ENCODE measurements around the gene ARHGAP15. TPM values are rescaled to one million over a fixed set of nuclear protein-coding genes. Genes with fewer than 3 reads are reported as not detected.

The ARHGAP15 gene
- total and polyA plus RNA-seq, 2 experiments from 2014 or later, result 0.26 TPM; not detected in 1

GRCh38 chr2:143139835-143140393 is 10.7 kb downstream of the ARHGAP15 start:
- no peak overlapping the region for H3K27ac Mint-ChIP-seq
- no peaks in the 10 kb centered on the region for H3K27me3 Mint-ChIP-seq (ENCODE audit: insufficient read depth, low read depth, poor library complexity)
- Histone ChIP-seq H3K4me1 (ENCODE audit: insufficient read depth) (no peaks in the 10 kb centered on the region), H3K27me3 (ENCODE audit: insufficient read depth) (no peaks in the 10 kb centered on the region), H4K20me1 (replicated peaks; ENCODE audit: insufficient read depth) (no peaks in the 10 kb centered on the region), H3K4me2 (no peak overlapping the region), H3K27ac (ENCODE audit: low read depth) (no peak overlapping the region), H3K79me2 (replicated peaks; ENCODE audit: insufficient read depth) (no peaks in the 10 kb centered on the region), H3K4me3 (no peak overlapping the region), H3K9me2 (ENCODE audit: insufficient read depth) (no peaks in the 10 kb centered on the region), H3K36me3 (ENCODE audit: insufficient read depth) (no peaks in the 10 kb centered on the region), H2AFZ (no peak overlapping the region), H3F3A (replicated peaks; ENCODE audit: low read depth) (no peaks in the 10 kb centered on the region)
- ATAC-seq (no peak), DNase-seq (ENCODE audit: low spot score) (no peak)
- TF ChIP-seq NANOG (IDR thresholded peaks at IDR 0.05; ENCODE audit: borderline replicate concordance), result no peak
- TF ChIP-seq REST (IDR thresholded peaks at IDR 0.05; ENCODE audit: unreplicated experiment), result no peak
- TF ChIP-seq EZH2 (IDR thresholded peaks at IDR 0.05; ENCODE audit: low read depth, unreplicated experiment), result no peak
- no peak for TF ChIP-seq EZH2phosphoT487 (IDR thresholded peaks at IDR 0.05; ENCODE audit: unreplicated experiment)
- TF ChIP-seq ZNF114 (CRISPR knock-in tag; IDR thresholded peaks at IDR 0.05), result no peak
- no peak for TF ChIP-seq CTCF (conservative IDR thresholded peaks at IDR 0.05; ENCODE audit: low read depth in 2 of 2)
- TF ChIP-seq POLR2AphosphoS5 (IDR thresholded peaks at IDR 0.05; ENCODE audit: low read depth), result no peak
- no peak for TF ChIP-seq CREB1 (CRISPR knock-in tag; IDR thresholded peaks at IDR 0.05; ENCODE audit: low read depth)
- TF ChIP-seq STAT1 (IDR thresholded peaks at IDR 0.05; ENCODE audit: unreplicated experiment), result no peak
- TF ChIP-seq, protein P1, sequence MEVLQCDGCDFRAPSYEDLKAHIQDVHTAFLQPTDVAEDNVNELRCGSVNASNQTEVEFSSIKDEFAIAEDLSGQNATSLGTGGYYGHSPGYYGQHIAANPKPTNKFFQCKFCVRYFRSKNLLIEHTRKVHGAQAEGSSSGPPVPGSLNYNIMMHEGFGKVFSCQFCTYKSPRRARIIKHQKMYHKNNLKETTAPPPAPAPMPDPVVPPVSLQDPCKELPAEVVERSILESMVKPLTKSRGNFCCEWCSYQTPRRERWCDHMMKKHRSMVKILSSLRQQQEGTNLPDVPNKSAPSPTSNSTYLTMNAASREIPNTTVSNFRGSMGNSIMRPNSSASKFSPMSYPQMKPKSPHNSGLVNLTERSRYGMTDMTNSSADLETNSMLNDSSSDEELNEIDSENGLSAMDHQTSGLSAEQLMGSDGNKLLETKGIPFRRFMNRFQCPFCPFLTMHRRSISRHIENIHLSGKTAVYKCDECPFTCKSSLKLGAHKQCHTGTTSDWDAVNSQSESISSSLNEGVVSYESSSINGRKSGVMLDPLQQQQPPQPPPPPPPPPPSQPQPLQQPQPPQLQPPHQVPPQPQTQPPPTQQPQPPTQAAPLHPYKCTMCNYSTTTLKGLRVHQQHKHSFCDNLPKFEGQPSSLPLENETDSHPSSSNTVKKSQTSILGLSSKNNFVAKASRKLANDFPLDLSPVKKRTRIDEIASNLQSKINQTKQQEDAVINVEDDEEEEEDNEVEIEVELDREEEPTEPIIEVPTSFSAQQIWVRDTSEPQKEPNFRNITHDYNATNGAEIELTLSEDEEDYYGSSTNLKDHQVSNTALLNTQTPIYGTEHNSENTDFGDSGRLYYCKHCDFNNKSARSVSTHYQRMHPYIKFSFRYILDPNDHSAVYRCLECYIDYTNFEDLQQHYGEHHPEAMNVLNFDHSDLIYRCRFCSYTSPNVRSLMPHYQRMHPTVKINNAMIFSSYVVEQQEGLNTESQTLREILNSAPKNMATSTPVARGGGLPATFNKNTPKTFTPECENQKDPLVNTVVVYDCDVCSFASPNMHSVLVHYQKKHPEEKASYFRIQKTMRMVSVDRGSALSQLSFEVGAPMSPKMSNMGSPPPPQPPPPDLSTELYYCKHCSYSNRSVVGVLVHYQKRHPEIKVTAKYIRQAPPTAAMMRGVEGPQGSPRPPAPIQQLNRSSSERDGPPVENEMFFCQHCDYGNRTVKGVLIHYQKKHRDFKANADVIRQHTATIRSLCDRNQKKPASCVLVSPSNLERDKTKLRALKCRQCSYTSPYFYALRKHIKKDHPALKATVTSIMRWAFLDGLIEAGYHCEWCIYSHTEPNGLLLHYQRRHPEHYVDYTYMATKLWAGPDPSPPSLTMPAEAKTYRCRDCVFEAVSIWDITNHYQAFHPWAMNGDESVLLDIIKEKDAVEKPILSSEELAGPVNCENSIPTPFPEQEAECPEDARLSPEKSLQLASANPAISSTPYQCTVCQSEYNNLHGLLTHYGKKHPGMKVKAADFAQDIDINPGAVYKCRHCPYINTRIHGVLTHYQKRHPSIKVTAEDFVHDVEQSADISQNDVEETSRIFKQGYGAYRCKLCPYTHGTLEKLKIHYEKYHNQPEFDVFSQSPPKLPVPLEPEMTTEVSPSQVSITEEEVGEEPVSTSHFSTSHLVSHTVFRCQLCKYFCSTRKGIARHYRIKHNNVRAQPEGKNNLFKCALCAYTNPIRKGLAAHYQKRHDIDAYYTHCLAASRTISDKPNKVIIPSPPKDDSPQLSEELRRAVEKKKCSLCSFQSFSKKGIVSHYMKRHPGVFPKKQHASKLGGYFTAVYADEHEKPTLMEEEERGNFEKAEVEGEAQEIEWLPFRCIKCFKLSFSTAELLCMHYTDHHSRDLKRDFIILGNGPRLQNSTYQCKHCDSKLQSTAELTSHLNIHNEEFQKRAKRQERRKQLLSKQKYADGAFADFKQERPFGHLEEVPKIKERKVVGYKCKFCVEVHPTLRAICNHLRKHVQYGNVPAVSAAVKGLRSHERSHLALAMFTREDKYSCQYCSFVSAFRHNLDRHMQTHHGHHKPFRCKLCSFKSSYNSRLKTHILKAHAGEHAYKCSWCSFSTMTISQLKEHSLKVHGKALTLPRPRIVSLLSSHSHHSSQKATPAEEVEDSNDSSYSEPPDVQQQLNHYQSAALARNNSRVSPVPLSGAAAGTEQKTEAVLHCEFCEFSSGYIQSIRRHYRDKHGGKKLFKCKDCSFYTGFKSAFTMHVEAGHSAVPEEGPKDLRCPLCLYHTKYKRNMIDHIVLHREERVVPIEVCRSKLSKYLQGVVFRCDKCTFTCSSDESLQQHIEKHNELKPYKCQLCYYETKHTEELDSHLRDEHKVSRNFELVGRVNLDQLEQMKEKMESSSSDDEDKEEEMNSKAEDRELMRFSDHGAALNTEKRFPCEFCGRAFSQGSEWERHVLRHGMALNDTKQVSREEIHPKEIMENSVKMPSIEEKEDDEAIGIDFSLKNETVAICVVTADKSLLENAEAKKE (CRISPR knock-in tag; IDR thresholded peaks at IDR 0.05), result no peak
- no peak for TF ChIP-seq ZNF331 (CRISPR knock-in tag; IDR thresholded peaks at IDR 0.05; ENCODE audit: low read depth)
- no peak overlapping the region for H3K4me3 Mint-ChIP-seq
- H3K4me1 Mint-ChIP-seq, result no peaks in the 10 kb centered on the region
- H3K36me3 Mint-ChIP-seq (ENCODE audit: low read depth), result no peaks in the 10 kb centered on the region
- H3K9me3 Mint-ChIP-seq, result no peaks in the 10 kb centered on the region

Data from GM23338 (cell line).